Measurements from ENCODE around the gene ZNF362. TPM values are rescaled to one million over a fixed set of nuclear protein-coding genes. Genes with fewer than 3 reads are reported as not detected.

ZNF362 gene
- total RNA-seq, 2 experiments from 2014 or later, result 8.9 to 26.1 TPM

- no TSS peak for BruUV-seq (replicated peaks)
- Histone ChIP-seq H3K4me3 (ENCODE audit: low read depth, low read length, poor library complexity, severe bottlenecking) (no peak overlapping the region), H3K4me1 (ENCODE audit: insufficient read depth, low read length, poor library complexity, severe bottlenecking) (no peaks in the 10 kb centered on the region), H3K9me2 (ENCODE audit: insufficient read depth, low read length) (no peaks in the 10 kb centered on the region), H3K9me3 (ENCODE audit: low read length) (peaks cover 9% of the 10 kb centered on the region; the same call in 1 of the 2 replicates), H4K20me1 (ENCODE audit: insufficient read depth, low read length) (no peaks in the 10 kb centered on the region), H3K4me2 (ENCODE audit: low read length) (no peak overlapping the region), H3K79me2 (ENCODE audit: insufficient read depth, low read depth, low read length) (no peaks in the 10 kb centered on the region), H3K36me3 (ENCODE audit: insufficient read depth, low read length) (no peaks in the 10 kb centered on the region), H3K27ac (ENCODE audit: low read depth, low read length, poor library complexity, severe bottlenecking) (no peak overlapping the region), H2AFZ (ENCODE audit: low read length) (no peak overlapping the region)
- intact Hi-C loops (cut with micrococcal nuclease; ENCODE audit: unreplicated experiment), result loop anchor here (2.0 kb wide), 1 partner anchor 56 kb away; no protein-coding TSS in a partner anchor
- TF ChIP-seq CTCF (conservative IDR thresholded peaks at IDR 0.05; ENCODE audit: low read length) (no peak), EZH2phosphoT487 (IDR thresholded peaks at IDR 0.05; ENCODE audit: borderline replicate concordance, low read depth, low read length) (no peak)
- no peak for DNase-seq (ENCODE audit: low spot score)
- CTCF ChIA-PET (ENCODE audit: unreplicated experiment), result no interaction called here
- POLR2A ChIA-PET, result no interaction called here
These were observed 33.9 kb upstream of the ZNF362 start for GRCh38 chr1:33222381-33222780.

GRCh38 chr1:33224166-33224707 is 32.1 kb upstream of the ZNF362 start:
- TF ChIP-seq CTCF (conservative IDR thresholded peaks at IDR 0.05; ENCODE audit: low read length) (no peak), EZH2phosphoT487 (IDR thresholded peaks at IDR 0.05; ENCODE audit: borderline replicate concordance, low read depth, low read length) (no peak)
- H3K79me2 ChIP-seq (ENCODE audit: insufficient read depth, low read depth, low read length), result no peaks in the 10 kb centered on the region
- CTCF ChIA-PET (ENCODE audit: unreplicated experiment), result no interaction called here
- H3K9me2 ChIP-seq (ENCODE audit: insufficient read depth, low read length), result no peaks in the 10 kb centered on the region
- H3K4me3 ChIP-seq (ENCODE audit: low read depth, low read length, poor library complexity, severe bottlenecking), result no peak overlapping the region
- POLR2A ChIA-PET, result no interaction called here
- no TSS peak for BruUV-seq (replicated peaks)
- no peaks in the 10 kb centered on the region for H4K20me1 ChIP-seq (ENCODE audit: insufficient read depth, low read length)
- no peak overlapping the region for H2AFZ ChIP-seq (ENCODE audit: low read length)
- no peak for DNase-seq (ENCODE audit: low spot score)
- no peak overlapping the region for H3K27ac ChIP-seq (ENCODE audit: low read depth, low read length, poor library complexity, severe bottlenecking)
- no peaks in the 10 kb centered on the region for H3K36me3 ChIP-seq (ENCODE audit: insufficient read depth, low read length)
- H3K4me1 ChIP-seq (ENCODE audit: insufficient read depth, low read length, poor library complexity, severe bottlenecking), result no peaks in the 10 kb centered on the region
- H3K9me3 ChIP-seq (ENCODE audit: low read length), result peaks cover 9% of the 10 kb centered on the region; the same call in 1 of the 2 replicates
- no peak overlapping the region for H3K4me2 ChIP-seq (ENCODE audit: low read length)
- intact Hi-C loops (cut with micrococcal nuclease; ENCODE audit: unreplicated experiment), result no loop called here

- no peak overlapping the region for H3K27ac ChIP-seq (ENCODE audit: low read depth, low read length, poor library complexity, severe bottlenecking)
- no peaks in the 10 kb centered on the region for H4K20me1 ChIP-seq (ENCODE audit: insufficient read depth, low read length)
- H2AFZ ChIP-seq (ENCODE audit: low read length), result no peak overlapping the region
- no peak overlapping the region for H3K4me3 ChIP-seq (ENCODE audit: low read depth, low read length, poor library complexity, severe bottlenecking)
- no peaks in the 10 kb centered on the region for H3K36me3 ChIP-seq (ENCODE audit: insufficient read depth, low read length)
- TF ChIP-seq EZH2phosphoT487 (IDR thresholded peaks at IDR 0.05; ENCODE audit: borderline replicate concordance, low read depth, low read length), result no peak
- no peak for TF ChIP-seq CTCF (conservative IDR thresholded peaks at IDR 0.05; ENCODE audit: low read length)
- POLR2A ChIA-PET, result interaction anchor here (0.6 kb wide), 1 partner anchor 138 kb away, joined by 4 read pairs; no protein-coding TSS in a partner anchor
- intact Hi-C loops (cut with micrococcal nuclease; ENCODE audit: unreplicated experiment), result no loop called here
- BruUV-seq (replicated peaks), result no TSS peak
- H3K9me3 ChIP-seq (ENCODE audit: low read length), result peaks cover 9% of the 10 kb centered on the region; the same call in 1 of the 2 replicates
- no peaks in the 10 kb centered on the region for H3K79me2 ChIP-seq (ENCODE audit: insufficient read depth, low read depth, low read length)
- no peak for DNase-seq (ENCODE audit: low spot score)
- H3K4me2 ChIP-seq (ENCODE audit: low read length), result no peak overlapping the region
- CTCF ChIA-PET (ENCODE audit: unreplicated experiment), result no interaction called here
- no peaks in the 10 kb centered on the region for H3K9me2 ChIP-seq (ENCODE audit: insufficient read depth, low read length)
- no peaks in the 10 kb centered on the region for H3K4me1 ChIP-seq (ENCODE audit: insufficient read depth, low read length, poor library complexity, severe bottlenecking)
These were observed 30.7 kb upstream of the ZNF362 start for GRCh38 chr1:33225586-33225985.
